Keratinocyte (primary cell): Measurements from ENCODE around the gene STX8. TPM values are rescaled to one million over a fixed set of nuclear protein-coding genes. Genes with fewer than 3 reads are reported as not detected.

Experiments used
- DNase-seq: peaks from one replicate; pipeline ENCODE4 v3.0.0-alpha.2; 2011; ENCODE audit warnings: low read depth, missing footprints, low spot score
- FAIRE-seq: peaks from 2 replicates; lab custom pipeline; 2011; peaks lifted over from hg19 to GRCh38; lab: Jason Lieb, UNC
- H2AFZ ChIP-seq: 2 replicates; pipeline ENCODE4 v1.6.0; 2012; ENCODE audit warnings: low read length, control low read depth, inconsistent platforms; ENCODE audit not compliant: control insufficient read depth
- H3K27ac ChIP-seq: 2 replicates; pipeline ENCODE4 v1.5.1; 2011; ENCODE audit warnings: low read length; ENCODE audit not compliant: control insufficient read depth, insufficient read depth
- H3K27me3 ChIP-seq: 3 replicates; pipeline ENCODE4 v1.6.0; 2011; ENCODE audit warnings: low read length; ENCODE audit not compliant: control insufficient read depth, insufficient read depth; ENCODE audit errors: extremely low read depth
- H3K36me3 ChIP-seq, 2 experiments: 2 replicates in 1 of 2; 3 replicates in 1 of 2; pipeline ENCODE4 v1.5.1; 2011; ENCODE audit warnings: low read length in 2 of 2, mild to moderate bottlenecking in 1 of 2; ENCODE audit not compliant: control insufficient read depth in 2 of 2, insufficient read depth in 2 of 2; ENCODE audit errors: extremely low read depth in 1 of 2
- H3K4me1 ChIP-seq: 3 replicates; pipeline ENCODE4 v1.5.1; 2011; ENCODE audit warnings: low read length; ENCODE audit not compliant: control insufficient read depth, insufficient read depth; ENCODE audit errors: extremely low read depth
- H3K4me2 ChIP-seq: 3 replicates; pipeline ENCODE4 v1.6.0; 2011; ENCODE audit warnings: low read depth, low read length; ENCODE audit not compliant: control insufficient read depth, insufficient read depth; ENCODE audit errors: extremely low read depth
- H3K4me3 ChIP-seq, 3 experiments: fragments of 200-600 bp in 1 of 3; sonication (generic) in 1 of 3; 2 replicates in 2 of 3; 3 replicates in 1 of 3; pipeline ENCODE4 v1.5.1; 2011 to 2016; ENCODE audit warnings: low read length in 3 of 3, mild to moderate bottlenecking in 3 of 3, control low read depth in 2 of 3, inconsistent platforms in 1 of 3, low read depth in 1 of 3, mixed read lengths in 1 of 3, mixed run types in 1 of 3, moderate library complexity in 1 of 3; ENCODE audit not compliant: control insufficient read depth in 2 of 3, insufficient read depth in 2 of 3; ENCODE audit errors: extremely low read depth in 1 of 3
- H3K79me2 ChIP-seq: 2 replicates; pipeline ENCODE4 v1.6.0; 2012; ENCODE audit warnings: low read length; ENCODE audit not compliant: control insufficient read depth, insufficient read depth
- H3K9ac ChIP-seq: 3 replicates; pipeline ENCODE4 v1.6.0; 2011; ENCODE audit warnings: low read length; ENCODE audit not compliant: control insufficient read depth, insufficient read depth; ENCODE audit errors: extremely low read depth
- H3K9me1 ChIP-seq: 3 replicates; pipeline ENCODE4 v1.6.0; 2011; ENCODE audit warnings: low read length; ENCODE audit not compliant: control insufficient read depth, insufficient read depth; ENCODE audit errors: extremely low read depth
- H3K9me3 ChIP-seq: 2 replicates; pipeline ENCODE4 v1.5.1; 2012; ENCODE audit warnings: low read depth, low read length; ENCODE audit not compliant: control insufficient read depth
- H4K20me1 ChIP-seq: 3 replicates; pipeline ENCODE4 v1.6.0; 2011; ENCODE audit warnings: low read length; ENCODE audit not compliant: control insufficient read depth, insufficient read depth; ENCODE audit errors: extremely low read depth
- EZH2 ChIP-seq: IDR thresholded peaks from one replicate; pipeline ENCODE4 v1.6.1; 2012; ENCODE audit warnings: inconsistent platforms, mild to moderate bottlenecking, low read length, moderate library complexity
- dilution Hi-C: fragments of 300-500 bp; cut with MboI; formaldehyde crosslinking; loops from one replicate; pipeline ENCODE4 v1.7.0; 2020; ENCODE audit warnings: low sequenced_read_pairs; ENCODE audit not compliant: extremely low pct_ligation_motif_present
- polyA plus RNA-seq, 5 experiments: library from polyadenylated mRNA; depleted of rRNA in 3 of 5; stranded (reverse) in 3 of 5; stranded (forward) in 1 of 5; unstranded in 1 of 5; fragments of >200 nt; gene quantifications; 1 replicate in 1 of 5; 2 replicates in 3 of 5; 3 replicates in 1 of 5; pipeline versions ENCODE4 v1.2.1 to v1.2.3, GENCODE V29; 2011 to 2012; ENCODE audit warnings: missing spikeins in 2 of 5, low read depth in 1 of 5, low replicate concordance in 1 of 5
- TF ChIP-seq, protein P1 (sequence below), 3 experiments: IDR thresholded peaks in 1 of 3; conservative IDR thresholded peaks in 1 of 3; optimal IDR thresholded peaks in 1 of 3; 2 replicates in 2 of 3; 3 replicates in 1 of 3; pipeline versions ENCODE3 to v1.5.1; 2011; ENCODE audit warnings: low read length in 3 of 3, mild to moderate bottlenecking in 3 of 3, moderate library complexity in 2 of 3, control low read depth in 1 of 3, inconsistent platforms in 1 of 3; ENCODE audit not compliant: insufficient read depth in 2 of 3; ENCODE audit errors: extremely low read depth in 1 of 3

The STX8 gene
- polyA plus RNA-seq, 1 donor (not counting 4 experiments of a cell fraction or from before 2014, with no cell fraction given), result 90.3 TPM

DNA sequence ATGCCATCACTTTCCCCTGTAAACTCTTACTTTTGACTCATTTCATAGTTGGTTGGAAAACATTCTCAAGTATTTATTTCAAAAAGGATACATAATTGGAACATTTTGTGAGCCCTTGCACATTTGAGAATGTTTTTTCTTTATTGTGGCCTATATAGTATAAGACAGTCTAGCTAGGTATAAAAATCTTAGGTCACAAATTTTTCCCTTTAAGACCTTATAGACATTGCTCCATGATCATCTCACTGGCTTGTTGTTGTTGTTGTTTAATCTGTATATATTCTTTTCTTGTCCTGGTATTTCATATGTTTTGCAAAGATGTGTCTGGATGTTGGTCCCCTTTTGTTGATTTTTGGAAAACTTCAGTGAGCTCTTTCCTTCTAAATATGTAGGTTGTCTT is 360.2 kb downstream of the STX8 start:
- H3K9me1 ChIP-seq, result no peaks in the 10 kb centered on the region
- H3K9ac ChIP-seq, result no peak overlapping the region
- H3K4me2 ChIP-seq, result no peak overlapping the region
- DNase-seq (no peak), FAIRE-seq (no peak)
- H3K79me2 ChIP-seq, result no peaks in the 10 kb centered on the region
- no peaks in the 10 kb centered on the region for H4K20me1 ChIP-seq
- H3K9me3 ChIP-seq, result peaks cover 2% of the 10 kb centered on the region
- H3K36me3 ChIP-seq, result no peaks in the 10 kb centered on the region
- no peaks in the 10 kb centered on the region for H3K27me3 ChIP-seq
- TF ChIP-seq EZH2, result no peak
- TF ChIP-seq, protein P1, sequence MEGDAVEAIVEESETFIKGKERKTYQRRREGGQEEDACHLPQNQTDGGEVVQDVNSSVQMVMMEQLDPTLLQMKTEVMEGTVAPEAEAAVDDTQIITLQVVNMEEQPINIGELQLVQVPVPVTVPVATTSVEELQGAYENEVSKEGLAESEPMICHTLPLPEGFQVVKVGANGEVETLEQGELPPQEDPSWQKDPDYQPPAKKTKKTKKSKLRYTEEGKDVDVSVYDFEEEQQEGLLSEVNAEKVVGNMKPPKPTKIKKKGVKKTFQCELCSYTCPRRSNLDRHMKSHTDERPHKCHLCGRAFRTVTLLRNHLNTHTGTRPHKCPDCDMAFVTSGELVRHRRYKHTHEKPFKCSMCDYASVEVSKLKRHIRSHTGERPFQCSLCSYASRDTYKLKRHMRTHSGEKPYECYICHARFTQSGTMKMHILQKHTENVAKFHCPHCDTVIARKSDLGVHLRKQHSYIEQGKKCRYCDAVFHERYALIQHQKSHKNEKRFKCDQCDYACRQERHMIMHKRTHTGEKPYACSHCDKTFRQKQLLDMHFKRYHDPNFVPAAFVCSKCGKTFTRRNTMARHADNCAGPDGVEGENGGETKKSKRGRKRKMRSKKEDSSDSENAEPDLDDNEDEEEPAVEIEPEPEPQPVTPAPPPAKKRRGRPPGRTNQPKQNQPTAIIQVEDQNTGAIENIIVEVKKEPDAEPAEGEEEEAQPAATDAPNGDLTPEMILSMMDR (optimal IDR thresholded peaks at IDR 0.05 in 1 of 3, IDR thresholded peaks at IDR 0.05 in 1 of 3, conservative IDR thresholded peaks at IDR 0.05 in 1 of 3; ENCODE audit: extremely low read depth in 1 of 3, insufficient read depth in 2 of 3, low read length in 3 of 3), result no peak
- no peak overlapping the region for H3K27ac ChIP-seq
- no peak overlapping the region for H2AFZ ChIP-seq
- no peaks in the 10 kb centered on the region for H3K4me1 ChIP-seq
- H3K4me3 ChIP-seq, result no peak overlapping the region
- dilution Hi-C loops, result no loop called here

GRCh38 chr17:9213303-9213640 is 362.3 kb downstream of the STX8 start:
- Histone ChIP-seq H3K36me3 (no peaks in the 10 kb centered on the region), H3K4me1 (no peaks in the 10 kb centered on the region), H3K9ac (no peak overlapping the region), H3K9me3 (peaks cover 2% of the 10 kb centered on the region), H3K4me2 (no peak overlapping the region), H3K4me3 (no peak overlapping the region), H3K79me2 (no peaks in the 10 kb centered on the region), H2AFZ (no peak overlapping the region), H3K27me3 (no peaks in the 10 kb centered on the region), H3K27ac (no peak overlapping the region), H4K20me1 (no peaks in the 10 kb centered on the region), H3K9me1 (no peaks in the 10 kb centered on the region)
- DNase-seq (no peak), FAIRE-seq (no peak)
- dilution Hi-C loops, result no loop called here
- TF ChIP-seq EZH2, result no peak
- TF ChIP-seq, protein P1 (optimal IDR thresholded peaks at IDR 0.05 in 1 of 3, IDR thresholded peaks at IDR 0.05 in 1 of 3, conservative IDR thresholded peaks at IDR 0.05 in 1 of 3; ENCODE audit: extremely low read depth in 1 of 3, insufficient read depth in 2 of 3, low read length in 3 of 3), result no peak
